HepG2 (cell line): ENCODE measurements around the gene CARS1. TPM values are rescaled to one million over a fixed set of nuclear protein-coding genes. Genes with fewer than 3 reads are reported as not detected.

Experiments
- AGO2 ChIP-seq: fragments of 200-400 bp; formaldehyde crosslinking; optimal IDR thresholded peaks from 2 replicates; pipeline ENCODE3; 2017; ENCODE audit warnings: mild to moderate bottlenecking, low read depth, low read length, moderate library complexity
- EEA1 ChIP-seq: sonication (generic); formaldehyde crosslinking; IDR thresholded peaks from 2 replicates; pipeline ENCODE4 v1.5.1; 2020; ENCODE audit warnings: mild to moderate bottlenecking, missing genetic modification reagents, borderline replicate concordance
- ETV6 ChIP-seq: sonication (generic); formaldehyde crosslinking; conservative IDR thresholded peaks from 2 replicates; pipeline ENCODE4 v1.4.0; 2020; ENCODE audit warnings: missing genetic modification reagents
- MTA1 ChIP-seq: sonication (generic); formaldehyde crosslinking; IDR thresholded peaks from 2 replicates; pipeline ENCODE4 v1.4.0; 2020; ENCODE audit warnings: missing genetic modification reagents, mild to moderate bottlenecking, borderline replicate concordance
- SIX1 ChIP-seq: sonication (generic); formaldehyde crosslinking; IDR thresholded peaks from 2 replicates; pipeline ENCODE4 v1.4.0; 2020; ENCODE audit warnings: missing genetic modification reagents, borderline replicate concordance
- TMF1 ChIP-seq: sonication (generic); formaldehyde crosslinking; IDR thresholded peaks from 2 replicates; pipeline ENCODE4 v1.8.1; 2022; ENCODE audit warnings: low read depth, missing genetic modification reagents
- ZSCAN25 ChIP-seq: sonication (generic); formaldehyde crosslinking; IDR thresholded peaks from 2 replicates; pipeline ENCODE4 v1.8.0; 2022; ENCODE audit warnings: mild to moderate bottlenecking, missing genetic modification reagents
- polyA plus RNA-seq, 8 experiments: library from polyadenylated mRNA; depleted of rRNA in 3 of 8; stranded (reverse) in 7 of 8; unstranded in 1 of 8; fragments of >200 nt; fragmentation: Illumina TruSeq in 4 of 8; extraction: Trizol in 4 of 8; gene quantifications; 2 replicates each; pipeline versions ENCODE4 v1.2.1 to v1.2.3, GENCODE V29; 2011 to 2016; ENCODE audit warnings: low read depth in 4 of 8, missing spikeins in 1 of 8, mixed read lengths in 1 of 8; ENCODE audit not compliant: insufficient read depth in 1 of 8
- total RNA-seq, 5 experiments: library from RNA; depleted of rRNA; stranded (reverse); fragments of >200 nt; fragmentation: Illumina TruSeq; extraction: Trizol; gene quantifications; 2 replicates each; pipeline ENCODE4 v1.2.3, GENCODE V29; 2016; ENCODE audit warnings: low read depth in 1 of 5
- TF ChIP-seq, protein P1 (sequence below): sonication (generic); formaldehyde crosslinking; IDR thresholded peaks from 2 replicates; pipeline ENCODE4 v1.5.0; 2020; ENCODE audit warnings: mild to moderate bottlenecking, missing genetic modification reagents
- TF ChIP-seq, protein P2 (sequence below): sonication (generic); formaldehyde crosslinking; IDR thresholded peaks from 2 replicates; pipeline ENCODE4 v1.8.0; 2022; ENCODE audit warnings: missing genetic modification reagents, low read depth, mild to moderate bottlenecking, borderline replicate concordance

Gene CARS1
- total and polyA plus RNA-seq, 2 of the 13 experiments (the other 11 are each of a cell fraction or from before 2014, with no cell fraction given) = 33.8 to 47.0 TPM

DNA sequence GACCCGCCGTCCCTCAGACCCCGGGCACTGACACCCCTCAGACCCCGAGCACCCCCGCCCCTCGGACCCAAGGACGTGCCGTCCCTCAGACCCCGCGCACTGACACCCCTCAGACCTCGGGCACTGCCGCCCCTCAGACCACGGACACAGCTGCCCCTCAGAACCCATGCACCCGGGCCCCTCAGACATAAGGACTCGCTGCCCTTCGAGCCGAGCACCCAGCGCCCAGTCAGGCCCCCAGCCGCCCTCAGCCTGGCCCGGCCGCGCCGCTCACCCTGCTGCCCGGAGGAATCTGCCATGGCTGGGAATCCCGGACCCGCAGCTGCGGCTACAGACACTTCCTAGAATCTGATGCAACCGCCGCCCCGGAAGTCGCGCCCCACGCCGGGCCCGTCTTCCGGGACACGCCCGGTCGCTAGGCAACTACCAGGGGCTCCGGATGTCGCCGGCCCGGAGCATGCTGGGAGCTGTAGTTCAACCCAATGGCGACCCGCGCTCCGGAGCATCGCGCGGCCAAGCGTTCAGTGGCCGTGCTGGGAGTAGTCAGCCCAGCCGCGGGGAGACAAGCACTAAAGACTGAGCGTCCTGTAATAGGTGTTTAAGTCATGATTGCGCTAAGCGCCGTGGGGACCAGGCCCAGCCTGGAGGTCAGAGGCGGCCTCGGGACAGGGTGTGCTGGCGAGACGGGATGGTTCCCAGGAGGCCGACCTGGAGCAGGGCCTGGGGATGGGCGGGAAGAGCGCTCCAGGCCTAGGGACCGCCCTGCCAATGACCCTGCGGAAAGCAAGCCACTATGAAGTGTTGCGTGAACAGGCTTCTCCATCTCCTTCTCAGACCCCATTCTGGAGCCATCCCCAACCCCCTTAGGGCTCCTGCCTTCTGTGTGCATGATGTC is at the start of gene CARS1 (continued):
- TF ChIP-seq, protein P1, sequence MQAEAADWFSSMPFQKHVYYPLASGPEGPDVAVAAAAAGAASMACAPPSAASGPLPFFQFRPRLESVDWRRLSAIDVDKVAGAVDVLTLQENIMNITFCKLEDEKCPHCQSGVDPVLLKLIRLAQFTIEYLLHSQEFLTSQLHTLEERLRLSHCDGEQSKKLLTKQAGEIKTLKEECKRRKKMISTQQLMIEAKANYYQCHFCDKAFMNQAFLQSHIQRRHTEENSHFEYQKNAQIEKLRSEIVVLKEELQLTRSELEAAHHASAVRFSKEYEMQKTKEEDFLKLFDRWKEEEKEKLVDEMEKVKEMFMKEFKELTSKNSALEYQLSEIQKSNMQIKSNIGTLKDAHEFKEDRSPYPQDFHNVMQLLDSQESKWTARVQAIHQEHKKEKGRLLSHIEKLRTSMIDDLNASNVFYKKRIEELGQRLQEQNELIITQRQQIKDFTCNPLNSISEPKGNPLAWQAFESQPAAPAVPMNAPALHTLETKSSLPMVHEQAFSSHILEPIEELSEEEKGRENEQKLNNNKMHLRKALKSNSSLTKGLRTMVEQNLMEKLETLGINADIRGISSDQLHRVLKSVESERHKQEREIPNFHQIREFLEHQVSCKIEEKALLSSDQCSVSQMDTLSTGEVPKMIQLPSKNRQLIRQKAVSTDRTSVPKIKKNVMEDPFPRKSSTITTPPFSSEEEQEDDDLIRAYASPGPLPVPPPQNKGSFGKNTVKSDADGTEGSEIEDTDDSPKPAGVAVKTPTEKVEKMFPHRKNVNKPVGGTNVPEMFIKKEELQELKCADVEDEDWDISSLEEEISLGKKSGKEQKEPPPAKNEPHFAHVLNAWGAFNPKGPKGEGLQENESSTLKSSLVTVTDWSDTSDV (CRISPR knock-in tag) = no peak
- TF ChIP-seq EEA1 (CRISPR knock-in tag) = peak; percentile 61; the same call in 1 of the 2 replicates
- TF ChIP-seq ETV6 (CRISPR knock-in tag) = peak; percentile 75; the same call in 1 of the 2 replicates
- TF ChIP-seq, protein P2, sequence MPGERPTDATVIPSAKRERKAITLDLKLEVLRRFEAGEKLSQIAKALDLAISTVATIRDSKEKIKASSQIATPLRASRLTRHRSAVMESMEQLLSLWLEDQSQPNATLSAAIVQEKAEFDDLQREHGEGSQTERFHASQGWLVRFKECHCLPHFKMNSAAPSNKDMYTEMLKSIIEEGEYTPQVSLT (CRISPR knock-in tag) = no peak
- no peak for TF ChIP-seq SIX1 (CRISPR knock-in tag)
- TF ChIP-seq MTA1 (CRISPR knock-in tag) = no peak
- no peak for TF ChIP-seq AGO2
- no peak for TF ChIP-seq TMF1 (CRISPR knock-in tag)
- peak; percentile 79 for TF ChIP-seq ZSCAN25 (CRISPR knock-in tag)
